Thymus (tissue), 11 donors: ENCODE measurements around the gene SPECC1L. TPM values are rescaled to one million over a fixed set of nuclear protein-coding genes. Genes with fewer than 3 reads are reported as not detected.

ENCODE experiments used
- DNase-seq, 9 donors: peaks; one replicate each; pipeline ENCODE4 v3.0.0-alpha.2; 2013; ENCODE audit warnings: low spot score in 9 of 9, low read depth in 6 of 9, missing footprints in 1 of 9
- H3K27ac ChIP-seq, 2 donors: one replicate each; pipeline ENCODE4 v1.5.1; 2013; ENCODE audit warnings: control low read depth in 1 of 2, low read depth in 1 of 2, low read length in 1 of 2, mild to moderate bottlenecking in 1 of 2, moderate library complexity in 1 of 2
- H3K27me3 ChIP-seq, 2 donors: one replicate each; pipeline ENCODE4 v1.5.1; 2013; ENCODE audit warnings: low read length in 1 of 2; ENCODE audit not compliant: control insufficient read depth in 2 of 2, insufficient read depth in 1 of 2
- H3K36me3 ChIP-seq, 2 donors: one replicate each; pipeline ENCODE4 v1.5.1; 2013; ENCODE audit warnings: low read length in 1 of 2, mild to moderate bottlenecking in 1 of 2, moderate library complexity in 1 of 2; ENCODE audit not compliant: control insufficient read depth in 2 of 2, insufficient read depth in 2 of 2
- H3K4me1 ChIP-seq, 2 donors: one replicate each; pipeline ENCODE4 v1.5.1; 2013; ENCODE audit warnings: low read length in 2 of 2; ENCODE audit not compliant: control insufficient read depth in 2 of 2, insufficient read depth in 2 of 2
- H3K4me3 ChIP-seq, 2 donors: one replicate each; pipeline ENCODE4 v1.5.1; 2013; ENCODE audit warnings: low read length in 2 of 2, control low read depth in 1 of 2, mild to moderate bottlenecking in 1 of 2
- H3K9me3 ChIP-seq, 2 donors: one replicate each; pipeline ENCODE4 v1.5.1; 2013; ENCODE audit warnings: low read length in 1 of 2, mild to moderate bottlenecking in 1 of 2; ENCODE audit not compliant: control insufficient read depth in 2 of 2, insufficient read depth in 1 of 2
- WGBS: extraction: QIAGEN DNeasy Blood & Tissue Kit; methylation state at CpG from one replicate; pipeline ENCODE4 v1.1.7; 2013; 5-methylcytosine and 5-hydroxymethylcytosine counted together
- polyA plus RNA-seq: library from polyadenylated mRNA; stranded (reverse); fragments of 200-250 nt; gene quantifications from one replicate; pipeline ENCODE4 v1.2.3, GENCODE V29; 2013
- total RNA-seq: library from RNA; stranded (reverse); fragments of 120-200 nt; gene quantifications from one replicate; pipeline ENCODE4 v1.2.4, GENCODE V29; 2013
- donor health status: healthy.

SPECC1L gene
- total and polyA plus RNA-seq, 2 donors = 11.6 to 20.5 TPM

GRCh38 chr22:24440270-24440717 is 169.7 kb downstream of the SPECC1L start:
- 91% methylated on average over 10 of the region's 10 CpGs for WGBS
- Histone ChIP-seq H3K4me1 (peaks cover 60 to 92% of the 10 kb centered on the region in 2 donors), H3K27me3 (no peaks in the 10 kb centered on the region), H3K4me3 (no peak overlapping the region), H3K9me3 (peaks cover 0 to 10% of the 10 kb centered on the region in 2 donors), H3K36me3 (peaks cover 91 to 98% of the 10 kb centered on the region in 2 donors), H3K27ac (peak overlapping the region in 1 of 2 donors; percentile 3)
- no peak for DNase-seq

DNA sequence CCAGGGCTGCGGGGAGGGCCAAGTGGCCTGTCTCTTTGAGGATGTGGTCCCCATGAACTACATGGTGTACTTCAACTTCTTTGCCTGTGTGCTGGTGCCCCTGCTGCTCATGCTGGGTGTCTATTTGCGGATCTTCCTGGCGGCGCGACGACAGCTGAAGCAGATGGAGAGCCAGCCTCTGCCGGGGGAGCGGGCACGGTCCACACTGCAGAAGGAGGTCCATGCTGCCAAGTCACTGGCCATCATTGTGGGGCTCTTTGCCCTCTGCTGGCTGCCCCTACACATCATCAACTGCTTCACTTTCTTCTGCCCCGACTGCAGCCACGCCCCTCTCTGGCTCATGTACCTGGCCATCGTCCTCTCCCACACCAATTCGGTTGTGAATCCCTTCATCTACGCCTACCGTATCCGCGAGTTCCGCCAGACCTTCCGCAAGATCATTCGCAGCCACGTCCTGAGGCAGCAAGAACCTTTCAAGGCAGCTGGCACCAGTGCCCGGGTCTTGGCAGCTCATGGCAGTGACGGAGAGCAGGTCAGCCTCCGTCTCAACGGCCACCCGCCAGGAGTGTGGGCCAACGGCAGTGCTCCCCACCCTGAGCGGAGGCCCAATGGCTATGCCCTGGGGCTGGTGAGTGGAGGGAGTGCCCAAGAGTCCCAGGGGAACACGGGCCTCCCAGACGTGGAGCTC is 170.2 kb downstream of the SPECC1L start:
- peaks cover 89 to 100% of the 10 kb centered on the region in 2 donors for H3K36me3 ChIP-seq
- peaks cover 0 to 10% of the 10 kb centered on the region in 2 donors for H3K9me3 ChIP-seq
- H3K4me1 ChIP-seq = peaks cover 54 to 92% of the 10 kb centered on the region in 2 donors
- DNase-seq = no peak
- H3K27me3 ChIP-seq = no peaks in the 10 kb centered on the region
- 97% methylated on average over 30 of the region's 30 CpGs for WGBS
- no peak overlapping the region for H3K27ac ChIP-seq
- no peak overlapping the region for H3K4me3 ChIP-seq

GRCh38 chr22:24441406-24442351 is 171.0 kb downstream of the SPECC1L start:
- Histone ChIP-seq H3K27ac (peak overlapping the region in 1 of 2 donors; percentile 51), H3K4me3 (no peak overlapping the region), H3K9me3 (peaks cover 0 to 10% of the 10 kb centered on the region in 2 donors), H3K27me3 (no peaks in the 10 kb centered on the region), H3K36me3 (peaks cover 86 to 99% of the 10 kb centered on the region in 2 donors), H3K4me1 (peaks cover 46 to 86% of the 10 kb centered on the region in 2 donors)
- WGBS = 95% methylated on average over 8 of the region's 8 CpGs
- DNase-seq = no peak

GRCh38 chr22:24442352-24442744 is 171.7 kb downstream of the SPECC1L start:
- Histone ChIP-seq H3K27me3 (no peaks in the 10 kb centered on the region), H3K36me3 (peaks cover 82 to 93% of the 10 kb centered on the region in 2 donors), H3K4me3 (no peak overlapping the region), H3K27ac (peak overlapping the region in 1 of 2 donors; percentile 30), H3K4me1 (peaks cover 40 to 79% of the 10 kb centered on the region in 2 donors), H3K9me3 (peaks cover 0 to 10% of the 10 kb centered on the region in 2 donors)
- DNase-seq = no peak
- 90% methylated on average over 8 of the region's 8 CpGs for WGBS

DNA sequence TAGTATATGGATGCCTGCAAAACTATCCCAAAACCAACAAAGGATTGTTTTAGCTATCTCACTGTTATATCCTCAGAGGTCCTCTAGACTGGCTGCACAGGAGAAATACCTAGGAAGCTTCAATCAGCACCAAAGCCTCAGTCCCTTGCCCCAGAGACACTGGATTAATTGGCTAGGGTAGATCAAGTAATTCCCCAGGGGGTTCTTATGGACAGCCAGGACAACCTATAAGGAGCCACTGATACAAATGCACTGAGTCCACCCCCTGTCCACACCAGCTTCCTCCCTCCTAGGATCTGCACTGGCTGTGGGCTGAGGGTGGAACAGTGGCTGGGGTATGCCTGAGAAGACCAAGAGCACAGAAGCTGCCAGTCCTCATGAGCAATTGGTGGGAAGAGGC is 173.0 kb downstream of the SPECC1L start:
- Histone ChIP-seq H3K4me1 (peaks cover 27 to 66% of the 10 kb centered on the region in 2 donors), H3K36me3 (peaks cover 77 to 80% of the 10 kb centered on the region in 2 donors), H3K27me3 (no peaks in the 10 kb centered on the region), H3K27ac (no peak overlapping the region), H3K4me3 (no peak overlapping the region), H3K9me3 (peaks cover 0 to 10% of the 10 kb centered on the region in 2 donors)
- no peak for DNase-seq

DNA sequence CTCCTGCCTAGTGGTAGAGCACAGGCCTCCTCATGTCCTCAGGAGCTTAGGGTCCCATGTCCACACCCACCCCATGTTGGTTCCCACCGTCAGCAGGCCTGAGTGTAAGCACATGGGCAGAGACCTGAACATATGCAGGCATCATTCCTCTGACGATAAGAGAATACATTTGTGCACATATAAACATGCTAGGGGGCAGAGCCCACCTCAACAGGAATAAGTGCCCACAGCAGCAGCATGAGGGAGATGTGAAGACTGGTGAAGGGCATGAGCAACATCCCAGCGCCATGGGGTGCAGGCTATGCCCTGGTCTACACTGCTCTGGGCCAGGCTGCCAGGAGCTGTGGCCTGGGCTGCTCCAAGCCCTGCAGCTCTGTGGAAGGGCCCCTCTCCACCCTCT is 173.6 kb downstream of the SPECC1L start:
- Histone ChIP-seq H3K36me3 (peaks cover 71 to 74% of the 10 kb centered on the region in 2 donors), H3K9me3 (peaks cover 0 to 10% of the 10 kb centered on the region in 2 donors), H3K27ac (no peak overlapping the region), H3K4me3 (no peak overlapping the region), H3K4me1 (peaks cover 24 to 65% of the 10 kb centered on the region in 2 donors), H3K27me3 (no peaks in the 10 kb centered on the region)
- no peak for DNase-seq
- 99% methylated on average over 3 of the region's 3 CpGs for WGBS

GRCh38 chr22:24444729-24445466 is 174.3 kb downstream of the SPECC1L start:
- H3K9me3 ChIP-seq = peaks cover 0 to 10% of the 10 kb centered on the region in 2 donors
- no peak for DNase-seq
- H3K27ac ChIP-seq = no peak overlapping the region
- WGBS = 98% methylated on average over 12 of the region's 12 CpGs
- no peak overlapping the region for H3K4me3 ChIP-seq
- peaks cover 18 to 62% of the 10 kb centered on the region in 2 donors for H3K4me1 ChIP-seq
- H3K27me3 ChIP-seq = no peaks in the 10 kb centered on the region
- H3K36me3 ChIP-seq = peaks cover 64 to 68% of the 10 kb centered on the region in 2 donors

DNA sequence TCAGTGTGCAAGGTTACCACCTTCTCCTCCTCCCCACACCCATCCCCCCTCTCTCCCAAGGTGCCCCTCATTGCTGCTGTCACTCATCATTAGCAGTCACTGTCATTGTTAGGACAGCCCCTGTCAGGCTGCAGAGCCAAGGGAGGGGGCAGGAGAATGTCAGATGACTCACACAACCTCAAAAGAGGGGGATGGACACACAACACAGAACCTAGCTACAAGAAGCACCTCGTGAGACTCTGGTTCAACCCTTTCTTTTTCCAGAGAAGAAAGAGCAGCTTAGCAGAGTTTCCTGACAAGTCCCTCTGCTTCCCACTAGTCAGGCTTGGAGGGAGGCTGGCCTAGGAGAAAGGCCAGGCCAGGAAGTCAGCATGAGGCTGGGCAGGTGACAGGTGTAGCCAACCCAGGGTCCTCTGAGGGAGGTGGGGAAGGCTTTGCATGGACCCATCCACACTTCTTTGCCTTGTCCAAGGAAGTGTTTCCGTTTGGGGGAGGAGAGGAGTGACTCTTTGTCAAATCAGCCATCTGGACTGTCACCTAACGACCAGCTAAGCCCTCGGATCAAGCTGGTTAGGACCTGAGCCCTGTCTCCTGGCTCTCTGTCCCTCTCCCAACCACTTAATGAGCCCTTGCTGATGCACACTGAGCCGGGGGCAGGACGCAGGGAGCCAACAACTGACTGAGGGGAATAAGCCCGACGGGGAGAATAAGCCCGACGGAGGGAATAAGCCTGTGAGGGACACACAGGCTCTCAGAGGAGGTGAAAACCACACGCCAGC is 175.0 kb downstream of the SPECC1L start:
- H3K27ac ChIP-seq = no peak overlapping the region
- 93% methylated on average over 11 of the region's 11 CpGs for whole genome bisulfite sequencing
- H3K4me3 ChIP-seq = no peak overlapping the region
- no peaks in the 10 kb centered on the region for H3K27me3 ChIP-seq
- DNase-seq = no peak
- H3K9me3 ChIP-seq = peaks cover 0 to 14% of the 10 kb centered on the region in 2 donors
- H3K36me3 ChIP-seq = peaks cover 57 to 60% of the 10 kb centered on the region in 2 donors
- H3K4me1 ChIP-seq = peaks cover 17 to 62% of the 10 kb centered on the region in 2 donors
